Cardiac muscle cell (in vitro differentiated cells and primary cell): ENCODE results near the gene TEX26. TPM values are rescaled to one million over a fixed set of nuclear protein-coding genes. Genes with fewer than 3 reads are reported as not detected.

Experiments used
- DNase-seq, 2 donors: peaks; one replicate each; pipeline versions ENCODE4 v3.0.0 to v3.0.0-alpha.2; 2010 to 2017; ENCODE audit warnings: low read depth in 1 of 2, low spot score in 1 of 2
- H3K27ac ChIP-seq: fragments of 200-600 bp; sonication (generic); 2 replicates; pipeline ENCODE4 v1.5.1; 2016
- H3K27me3 ChIP-seq: fragments of 200-600 bp; sonication (generic); 2 replicates; pipeline ENCODE4 v1.6.0; 2016; ENCODE audit warnings: control low read depth
- H3K36me3 ChIP-seq: fragments of 200-600 bp; sonication (generic); 2 replicates; pipeline ENCODE4 v1.5.1; 2016; ENCODE audit warnings: control low read depth
- H3K4me1 ChIP-seq: fragments of 200-600 bp; sonication (generic); 2 replicates; pipeline ENCODE4 v1.8.1; 2017; ENCODE audit warnings: low read depth, mild to moderate bottlenecking, mixed run types
- H3K4me3 ChIP-seq: fragments of 200-600 bp; sonication (generic); 2 replicates; pipeline ENCODE4 v1.5.1; 2016; ENCODE audit warnings: mild to moderate bottlenecking
- H3K9me3 ChIP-seq: fragments of 200-600 bp; sonication (generic); 2 replicates; pipeline ENCODE4 v1.5.1; 2017; ENCODE audit warnings: low read depth, mild to moderate bottlenecking, control low read depth
- CTCF ChIP-seq: IDR thresholded peaks from 2 replicates; pipeline ENCODE4 v1.5.1; 2012; ENCODE audit warnings: low read depth, mild to moderate bottlenecking, low read length
- polyA plus RNA-seq: library from polyadenylated mRNA; unstranded; fragments of >200 nt; fragmentation: Nextera tagmentation; extraction: Ambion mirVana; gene quantifications from 2 replicates; pipeline ENCODE4 v1.2.1, GENCODE V29; 2016
- total RNA-seq: library from RNA; depleted of rRNA; stranded (reverse); fragments of >200 nt; gene quantifications from 2 replicates; pipeline ENCODE4 v1.2.3, GENCODE V29; 2016

The TEX26 gene
- total and polyA plus RNA-seq, 2 experiments from 2014 or later = not detected

- Histone ChIP-seq H3K27ac (no peak overlapping the region), H3K27me3 (no peaks in the 10 kb centered on the region), H3K9me3 (no peaks in the 10 kb centered on the region), H3K4me3 (no peak overlapping the region), H3K36me3 (no peaks in the 10 kb centered on the region), H3K4me1 (no peaks in the 10 kb centered on the region)
- DNase-seq = no peak
- no peak for TF ChIP-seq CTCF
Measured at GRCh38 chr13:31022288-31022895, 89.9 kb downstream of the TEX26 start.

GRCh38 chr13:31022928-31023530 lies 90.6 kb downstream of the TEX26 start:
- Histone ChIP-seq H3K27me3 (no peaks in the 10 kb centered on the region), H3K4me3 (no peak overlapping the region), H3K27ac (no peak overlapping the region), H3K9me3 (no peaks in the 10 kb centered on the region), H3K36me3 (no peaks in the 10 kb centered on the region), H3K4me1 (no peaks in the 10 kb centered on the region)
- no peak for TF ChIP-seq CTCF
- no peak for DNase-seq

Other genes starting within 250 kb of the TEX26 start
- not detected in 2 replicates for gene ALOX5AP, start 197.1 kb upstream of the TEX26 start, total RNA-seq
- gene ALOX5AP, start 197.1 kb upstream of the TEX26 start, polyA plus RNA-seq = 0.66 TPM in 1 of 2 replicates, not detected in the other
- 0.06 and 0.35 TPM in 2 replicates for gene MEDAG, start 26.4 kb upstream of the TEX26 start, total RNA-seq
- gene MEDAG, start 26.4 kb upstream of the TEX26 start, polyA plus RNA-seq = not detected in 2 replicates
- 25.8 and 31.3 TPM in 2 replicates for gene HSPH1, start 229.2 kb downstream of the TEX26 start, total RNA-seq
- 42.2 and 50.8 TPM in 2 replicates for gene HSPH1, start 229.2 kb downstream of the TEX26 start, polyA plus RNA-seq